ENCODE results near the gene CELF3. TPM values are rescaled to one million over a fixed set of nuclear protein-coding genes. Genes with fewer than 3 reads are reported as not detected.
A peak's percentile ranks its signal among the peaks of the same experiment; 100 is the strongest.

The CELF3 gene
- total and polyA plus RNA-seq, 2 of the 4 experiments (the other 2 are of a cell fraction) = not detected

DNA sequence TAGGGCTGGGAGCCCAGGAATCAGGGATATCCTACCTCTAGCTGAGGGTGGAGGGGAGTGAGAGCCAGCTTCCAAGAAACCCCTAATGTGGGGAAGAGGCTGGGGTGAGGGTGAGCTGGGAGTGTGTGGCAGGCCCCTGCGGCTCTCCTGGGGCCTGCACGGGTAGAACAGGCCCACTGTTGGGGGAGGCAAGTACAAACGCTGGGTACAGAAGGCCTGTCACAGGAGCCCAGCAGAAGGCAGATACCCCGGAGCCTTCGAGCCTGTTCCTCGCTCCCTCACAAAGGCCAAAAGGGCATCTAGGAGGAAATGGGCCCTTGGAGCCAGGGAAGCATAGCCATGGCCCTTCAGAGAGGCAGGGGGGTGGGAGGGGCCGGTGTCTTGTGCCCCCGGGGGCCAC lies 13.7 kb downstream of the CELF3 start:
- no peaks in the 10 kb centered on the region for H3K9me3 ChIP-seq (ENCODE audit: control insufficient read depth, insufficient read depth, low read length)
- no peak overlapping the region for H3K4me2 ChIP-seq (ENCODE audit: low read depth, low read length)
- ChIA-PET POLR2A (ENCODE audit: unreplicated experiment) (no interaction called here), CTCF (no interaction called here)
- H2BK120ac ChIP-seq (ENCODE audit: low read depth, low read length) = no peak overlapping the region
- no peak overlapping the region for H2AK9ac ChIP-seq (replicated peaks; ENCODE audit: low read depth, low read length, poor library complexity)
- no peak overlapping the region for H3K23ac ChIP-seq (ENCODE audit: low read depth, low read length)
- no peak for TF ChIP-seq SMC3 (IDR thresholded peaks at IDR 0.05; ENCODE audit: low read depth, low read length)
- TF ChIP-seq RCOR1 (IDR thresholded peaks at IDR 0.05; ENCODE audit: insufficient replicate concordance, low read length) = no peak
- TF ChIP-seq MXI1 (IDR thresholded peaks at IDR 0.05; ENCODE audit: borderline replicate concordance, low read depth, low read length) = no peak
- TF ChIP-seq, protein P1, sequence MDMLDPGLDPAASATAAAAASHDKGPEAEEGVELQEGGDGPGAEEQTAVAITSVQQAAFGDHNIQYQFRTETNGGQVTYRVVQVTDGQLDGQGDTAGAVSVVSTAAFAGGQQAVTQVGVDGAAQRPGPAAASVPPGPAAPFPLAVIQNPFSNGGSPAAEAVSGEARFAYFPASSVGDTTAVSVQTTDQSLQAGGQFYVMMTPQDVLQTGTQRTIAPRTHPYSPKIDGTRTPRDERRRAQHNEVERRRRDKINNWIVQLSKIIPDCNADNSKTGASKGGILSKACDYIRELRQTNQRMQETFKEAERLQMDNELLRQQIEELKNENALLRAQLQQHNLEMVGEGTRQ (IDR thresholded peaks at IDR 0.05; ENCODE audit: low read depth, low read length) = no peak
- TF ChIP-seq, protein P2, sequence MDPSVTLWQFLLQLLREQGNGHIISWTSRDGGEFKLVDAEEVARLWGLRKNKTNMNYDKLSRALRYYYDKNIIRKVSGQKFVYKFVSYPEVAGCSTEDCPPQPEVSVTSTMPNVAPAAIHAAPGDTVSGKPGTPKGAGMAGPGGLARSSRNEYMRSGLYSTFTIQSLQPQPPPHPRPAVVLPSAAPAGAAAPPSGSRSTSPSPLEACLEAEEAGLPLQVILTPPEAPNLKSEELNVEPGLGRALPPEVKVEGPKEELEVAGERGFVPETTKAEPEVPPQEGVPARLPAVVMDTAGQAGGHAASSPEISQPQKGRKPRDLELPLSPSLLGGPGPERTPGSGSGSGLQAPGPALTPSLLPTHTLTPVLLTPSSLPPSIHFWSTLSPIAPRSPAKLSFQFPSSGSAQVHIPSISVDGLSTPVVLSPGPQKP (IDR thresholded peaks at IDR 0.05; ENCODE audit: borderline replicate concordance, low read depth, low read length) = no peak
- no peak for TF ChIP-seq RFX5 (IDR thresholded peaks at IDR 0.05; ENCODE audit: low read depth, low read length)
- no peak for TF ChIP-seq MAFK (IDR thresholded peaks at IDR 0.05; ENCODE audit: low read depth, low read length)
- no peak for TF ChIP-seq CHD1 (IDR thresholded peaks at IDR 0.05; ENCODE audit: low read depth, low read length)
- no peak for TF ChIP-seq NFE2L2 (IDR thresholded peaks at IDR 0.05; ENCODE audit: low read depth, low read length)
- TF ChIP-seq, protein P3, sequence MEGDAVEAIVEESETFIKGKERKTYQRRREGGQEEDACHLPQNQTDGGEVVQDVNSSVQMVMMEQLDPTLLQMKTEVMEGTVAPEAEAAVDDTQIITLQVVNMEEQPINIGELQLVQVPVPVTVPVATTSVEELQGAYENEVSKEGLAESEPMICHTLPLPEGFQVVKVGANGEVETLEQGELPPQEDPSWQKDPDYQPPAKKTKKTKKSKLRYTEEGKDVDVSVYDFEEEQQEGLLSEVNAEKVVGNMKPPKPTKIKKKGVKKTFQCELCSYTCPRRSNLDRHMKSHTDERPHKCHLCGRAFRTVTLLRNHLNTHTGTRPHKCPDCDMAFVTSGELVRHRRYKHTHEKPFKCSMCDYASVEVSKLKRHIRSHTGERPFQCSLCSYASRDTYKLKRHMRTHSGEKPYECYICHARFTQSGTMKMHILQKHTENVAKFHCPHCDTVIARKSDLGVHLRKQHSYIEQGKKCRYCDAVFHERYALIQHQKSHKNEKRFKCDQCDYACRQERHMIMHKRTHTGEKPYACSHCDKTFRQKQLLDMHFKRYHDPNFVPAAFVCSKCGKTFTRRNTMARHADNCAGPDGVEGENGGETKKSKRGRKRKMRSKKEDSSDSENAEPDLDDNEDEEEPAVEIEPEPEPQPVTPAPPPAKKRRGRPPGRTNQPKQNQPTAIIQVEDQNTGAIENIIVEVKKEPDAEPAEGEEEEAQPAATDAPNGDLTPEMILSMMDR (conservative IDR thresholded peaks at IDR 0.05; ENCODE audit: low read depth, low read length) = no peak
- TF ChIP-seq POLR2A (IDR thresholded peaks at IDR 0.05; ENCODE audit: low read depth, low read length) = no peak
- no peak for TF ChIP-seq CEBPB (IDR thresholded peaks at IDR 0.05; ENCODE audit: low read depth, low read length)
- TF ChIP-seq MAZ (IDR thresholded peaks at IDR 0.05; ENCODE audit: borderline replicate concordance, low read depth, low read length) = no peak
- H3K14ac ChIP-seq (replicated peaks; ENCODE audit: low read depth, low read length) = no peak overlapping the region
- peak overlapping the region; percentile 27 for H2AFZ ChIP-seq (replicated peaks; ENCODE audit: low read length, poor library complexity)
- no peak overlapping the region for H3K9ac ChIP-seq (ENCODE audit: low read depth, low read length)
- H2AK5ac ChIP-seq (ENCODE audit: low read depth, low read length) = no peak overlapping the region
- H2BK15ac ChIP-seq (ENCODE audit: low read depth, low read length) = no peak overlapping the region
- no peaks in the 10 kb centered on the region for H3K4me1 ChIP-seq (ENCODE audit: control insufficient read depth, insufficient read depth, low read length)
- DNase-seq (no peak), ATAC-seq (ENCODE audit: low read depth) (no peak)
- H3K56ac ChIP-seq (ENCODE audit: extremely low read depth, insufficient read depth, low read length) = no peak overlapping the region
- H4K5ac ChIP-seq (ENCODE audit: low read depth, low read length) = no peak overlapping the region
- no peaks in the 10 kb centered on the region; the same call in 1 of the 2 replicates for H3K27me3 ChIP-seq (ENCODE audit: control insufficient read depth, insufficient read depth, low read length)
- no peak overlapping the region for H2BK5ac ChIP-seq (ENCODE audit: low read depth, low read length, poor library complexity, severe bottlenecking)
- H4K8ac ChIP-seq (ENCODE audit: low read depth in 2 of 2, low read length in 2 of 2) = no peak overlapping the region
- no peak overlapping the region for H4K91ac ChIP-seq (ENCODE audit: insufficient read depth, low read depth, low read length)
- no peak overlapping the region for H3K4ac ChIP-seq (ENCODE audit: low read depth, low read length)
- WGBS, 2 experiments (ENCODE audit: extremely low coverage in 2 of 2, insufficient read length in 1 of 2) = 63% methylated on average over 2 of the region's 8 CpGs; no CpG with 5 or more reads in 1 of the 2 experiments
- H3K27ac ChIP-seq (ENCODE audit: insufficient read depth, low read length) = no peak overlapping the region
- no peak overlapping the region for H3K4me3 ChIP-seq (ENCODE audit: insufficient read depth, low read depth, low read length)
- no peak overlapping the region for H2BK20ac ChIP-seq (ENCODE audit: low read depth, low read length)
- dilution Hi-C loops (cut with HindIII; ENCODE audit: low sequenced_read_pairs, unreplicated experiment) = no loop called here
- no TSS peak for BruUV-seq (replicated peaks)
- intact Hi-C loops (cut with micrococcal nuclease) = no loop called here
- no peaks in the 10 kb centered on the region; the same call in 1 of the 2 replicates for H4K20me1 ChIP-seq (ENCODE audit: insufficient read depth, low read length)
- no peaks in the 10 kb centered on the region for H3K9me1 ChIP-seq (ENCODE audit: insufficient read depth, low read length)
- no peak overlapping the region for H3K18ac ChIP-seq (ENCODE audit: low read depth, low read length)
- H3K36me3 ChIP-seq (ENCODE audit: control insufficient read depth, insufficient read depth, low read length) = peaks cover 22% of the 10 kb centered on the region
- no peaks in the 10 kb centered on the region for H3K79me1 ChIP-seq (ENCODE audit: low read depth in 1 of 2, low read length in 2 of 2)
- in situ Hi-C loops (cut with MboI; ENCODE audit: low sequenced_read_pairs) = no loop called here
